Upper lobe of left lung (tissue), 6 donors: ENCODE results near the gene ALPK1. TPM values are rescaled to one million over a fixed set of nuclear protein-coding genes. Genes with fewer than 3 reads are reported as not detected.
"Not testable (repeated sequence)": the region's sequence is repeated elsewhere in the genome, so short reads cannot be mapped to it uniquely, and the experiment has no call there.

Experiments
- ATAC-seq, 2 donors: fragments of 200-7000 bp; cut with Tn5 transposase; one replicate each; pipeline ENCODE4 v1.9.1; 2022; ENCODE audit warnings: mild to moderate bottlenecking in 2 of 2, moderate library complexity in 2 of 2; ENCODE audit not compliant: low FRiP score in 2 of 2
- DNase-seq, 2 donors: peaks; one replicate each; pipeline ENCODE4 v3.0.0-alpha.2; 2019 to 2020
- H3K27ac ChIP-seq, 4 donors: fragments of 200-600 bp; sonication (generic); one replicate each; pipeline ENCODE4 v1.5.1; 2016 to 2019
- H3K27me3 ChIP-seq, 4 donors: fragments of 200-600 bp; sonication (generic); one replicate each; pipeline ENCODE4 v1.5.1; 2017 to 2019
- H3K36me3 ChIP-seq, 4 donors: fragments of 200-600 bp; sonication (generic); one replicate each; pipeline ENCODE4 v1.5.1; 2016 to 2019
- H3K4me1 ChIP-seq, 4 donors: fragments of 200-600 bp; sonication (generic); one replicate each; pipeline ENCODE4 v1.5.1; 2018 to 2019
- H3K4me3 ChIP-seq, 4 donors: fragments of 200-600 bp; sonication (generic); one replicate each; pipeline ENCODE4 v1.5.1; 2017 to 2019; ENCODE audit warnings: mild to moderate bottlenecking in 2 of 4, moderate library complexity in 1 of 4
- H3K9me3 ChIP-seq, 4 donors: fragments of 200-600 bp; sonication (generic); one replicate each; pipeline ENCODE4 v1.5.1; 2018 to 2019
- CTCF ChIP-seq, 6 experiments: fragments of 450-650 bp in 4 of 6; fragments of 200-600 bp in 2 of 6; sonication (generic) in 2 of 6; IDR thresholded peaks; one replicate each; pipeline ENCODE4 v1.5.1; 2016 to 2019; ENCODE audit warnings: antibody characterized with exemption in 6 of 6
- EP300 ChIP-seq, 4 donors: sonication (generic); formaldehyde crosslinking; IDR thresholded peaks; one replicate each; pipeline ENCODE4 v1.5.1; 2017; ENCODE audit warnings: antibody characterized with exemption in 4 of 4, control low read depth in 2 of 4
- POLR2A ChIP-seq, 4 donors: fragments of 450-650 bp; IDR thresholded peaks; one replicate each; pipeline ENCODE4 v1.5.1; 2016 to 2017; ENCODE audit warnings: antibody characterized with exemption in 4 of 4, mild to moderate bottlenecking in 2 of 4
- POLR2AphosphoS5 ChIP-seq, 2 donors: sonication (generic); formaldehyde crosslinking; IDR thresholded peaks; one replicate each; pipeline ENCODE4 v1.5.1; 2017; ENCODE audit warnings: antibody characterized with exemption in 2 of 2
- WGBS, 2 donors: methylation state at CpG; one replicate each; pipeline ENCODE4 v1.1.5; 2017 to 2018; 5-methylcytosine and 5-hydroxymethylcytosine counted together
- total RNA-seq, 6 donors: library from RNA; depleted of rRNA in 4 of 6; stranded (reverse); fragments of >200 nt in 4 of 6; gene quantifications; one replicate each; pipeline versions ENCODE4 v1.1.0 to v1.2.1, GENCODE V29; 2016 to 2021
- donor health status: DM: no; HTN: no; CAD: no; lungs with moderate emphysema.
- donor health status: DM: no; HTN: yes; CAD: no; lungs with severe emphysema.

ALPK1 gene
- total RNA-seq, 6 donors from 2014 or later, result 22.7 to 68.0 (median 35.6) TPM

GRCh38 chr4:112302320-112303274 is 5.4 kb downstream of the ALPK1 start:
- ATAC-seq, result no peak
- no peak overlapping the region for H3K4me3 ChIP-seq
- DNase-seq, result no peak
- peaks cover 0 to 7% (median 0%) of the 10 kb centered on the region in 4 donors for H3K36me3 ChIP-seq
- peaks cover 9 to 19% (median 16%) of the 10 kb centered on the region in 4 donors for H3K4me1 ChIP-seq
- H3K9me3 ChIP-seq, result no peaks in the 10 kb centered on the region
- peak overlapping the region in 2 of 4 donors; percentile 19 to 45 for H3K27ac ChIP-seq
- WGBS, 2 donors, result 63 to 65% methylated on average over 5 of the region's 5 CpGs
- TF ChIP-seq POLR2AphosphoS5 (IDR thresholded peaks at IDR 0.05), result no peak
- TF ChIP-seq EP300 (IDR thresholded peaks at IDR 0.05), result no peak
- no peak for TF ChIP-seq POLR2A (IDR thresholded peaks at IDR 0.05)
- no peak for TF ChIP-seq CTCF (IDR thresholded peaks at IDR 0.05)
- no peaks in the 10 kb centered on the region for H3K27me3 ChIP-seq

- 49 to 77% methylated on average over 3 of the region's 3 CpGs for WGBS, 2 donors
- H3K27me3 ChIP-seq, H3K27ac ChIP-seq, H3K4me3 ChIP-seq, ATAC-seq, H3K9me3 ChIP-seq, H3K4me1 ChIP-seq, H3K36me3 ChIP-seq, DNase-seq: not testable (repeated sequence)
Measured at GRCh38 chr4:112305477-112305876, 8.3 kb downstream of the ALPK1 start.

- not testable (repeated sequence) for H3K27me3 ChIP-seq, ATAC-seq, H3K27ac ChIP-seq, H3K36me3 ChIP-seq, H3K4me1 ChIP-seq, H3K9me3 ChIP-seq
- DNase-seq, result peak in 1 of 2 donors; percentile 6
- H3K4me3 ChIP-seq, result peak overlapping the region in 1 of 4 donors; percentile 35
- WGBS, 2 donors, result 42 to 52% methylated on average over 8 to 12 of the region's 12 CpGs
Measured at GRCh38 chr4:112309263-112309791, 12.2 kb downstream of the ALPK1 start.

GRCh38 chr4:112311516-112311915 is 14.3 kb downstream of the ALPK1 start:
- ATAC-seq (no peak), DNase-seq (no peak)
- 68 to 81% methylated on average over 5 of the region's 5 CpGs for WGBS, 2 donors
- TF ChIP-seq CTCF (IDR thresholded peaks at IDR 0.05) (no peak), EP300 (IDR thresholded peaks at IDR 0.05) (no peak), POLR2A (IDR thresholded peaks at IDR 0.05) (no peak), POLR2AphosphoS5 (IDR thresholded peaks at IDR 0.05) (no peak)
- H3K27ac ChIP-seq, result no peak overlapping the region
- peaks cover 0 to 10% (median 5%) of the 10 kb centered on the region in 4 donors for H3K4me1 ChIP-seq
- H3K4me3 ChIP-seq, result no peak overlapping the region
- H3K27me3 ChIP-seq, result no peaks in the 10 kb centered on the region
- H3K36me3 ChIP-seq, result no peaks in the 10 kb centered on the region
- no peaks in the 10 kb centered on the region for H3K9me3 ChIP-seq

- TF ChIP-seq EP300 (IDR thresholded peaks at IDR 0.05), result no peak
- TF ChIP-seq POLR2AphosphoS5 (IDR thresholded peaks at IDR 0.05), result no peak
- no peak for TF ChIP-seq CTCF (IDR thresholded peaks at IDR 0.05)
- no peak for TF ChIP-seq POLR2A (IDR thresholded peaks at IDR 0.05)
- Histone ChIP-seq H3K4me3 (no peak overlapping the region), H3K9me3 (no peaks in the 10 kb centered on the region), H3K27ac (peak overlapping the region; percentile 30 to 74 (median 40)), H3K4me1 (peaks cover 0 to 10% (median 5%) of the 10 kb centered on the region in 4 donors), H3K27me3 (no peaks in the 10 kb centered on the region), H3K36me3 (no peaks in the 10 kb centered on the region)
- DNase-seq, result no peak
- 72 to 83% methylated on average over 5 of the region's 5 CpGs for WGBS, 2 donors
- peak in 1 of 2 donors; percentile 43 for ATAC-seq
Measured at GRCh38 chr4:112312610-112313239, 15.6 kb downstream of the ALPK1 start.
